Measurements from ENCODE around the gene KCNK4.

Gene KCNK4

GRCh38 chr11:64331569-64332371 is 40.7 kb downstream of the KCNK4 start:
- H3K9me3 ChIP-seq (ENCODE audit: insufficient read depth, low read depth, low read length), result no peaks in the 10 kb centered on the region
- no peak overlapping the region for H4K8ac ChIP-seq (ENCODE audit: low read depth, low read length)
- no peak overlapping the region for H4K12ac ChIP-seq (ENCODE audit: low read depth, low read length)
- no peak overlapping the region for H3K27ac ChIP-seq (ENCODE audit: low read depth, low read length)
- H2AK5ac ChIP-seq (ENCODE audit: low read length), result peak overlapping the region; percentile 8
- DNase-seq, result peak; percentile 45 to 50
- H4K91ac ChIP-seq (ENCODE audit: low read depth, low read length), result peak overlapping the region; percentile 15
- no peaks in the 10 kb centered on the region for H3K36me3 ChIP-seq (ENCODE audit: control insufficient read depth in 1 of 2, insufficient read depth in 2 of 2, low read length in 2 of 2)
- H3K18ac ChIP-seq (ENCODE audit: low read length), result no peak overlapping the region
- no peak overlapping the region for H3K4me2 ChIP-seq (ENCODE audit: low read length)
- H3K27me3 ChIP-seq (ENCODE audit: insufficient read depth, low read length), result no peaks in the 10 kb centered on the region
- H2BK5ac ChIP-seq (ENCODE audit: low read depth, low read length, poor library complexity), result no peak overlapping the region
- H3K4me1 ChIP-seq (ENCODE audit: control insufficient read depth in 1 of 2, insufficient read depth in 2 of 2, low read length in 2 of 2), result peaks cover 5 to 8% of the 10 kb centered on the region in 2 experiments
- WGBS (ENCODE audit: extremely low coverage, insufficient coverage, insufficient read length), result 100% methylated on average over 1 of the region's 20 CpGs
- H3K4ac ChIP-seq (ENCODE audit: low read depth, low read length), result no peak overlapping the region
- no peak overlapping the region for H3K23ac ChIP-seq (ENCODE audit: low read length)
- no peak overlapping the region for H2AFZ ChIP-seq (ENCODE audit: insufficient read depth, low read length, poor library complexity)
- H3K4me3 ChIP-seq (ENCODE audit: low read depth, low read length), result no peak overlapping the region
- H3K79me1 ChIP-seq (ENCODE audit: low read length), result no peaks in the 10 kb centered on the region
- H2BK12ac ChIP-seq (ENCODE audit: low read length), result no peak overlapping the region
- no peaks in the 10 kb centered on the region for H3K79me2 ChIP-seq (ENCODE audit: control insufficient read depth, insufficient read depth, low read length, poor library complexity)
- H3K14ac ChIP-seq (ENCODE audit: low read length), result no peak overlapping the region
- H2BK120ac ChIP-seq (ENCODE audit: insufficient read depth, low read length, poor library complexity), result no peak overlapping the region
- no peak overlapping the region for H3K9ac ChIP-seq (ENCODE audit: low read length)

- Histone ChIP-seq H3K18ac (ENCODE audit: low read length) (no peak overlapping the region), H3K79me1 (ENCODE audit: low read length) (no peaks in the 10 kb centered on the region)
- no CpG with 5 or more reads among the region's 8 CpGs for WGBS (ENCODE audit: extremely low coverage, insufficient coverage, insufficient read length)
These were observed 42.5 kb downstream of the KCNK4 start for GRCh38 chr11:64333556-64333955.

GRCh38 chr11:64334764-64335735 is 43.9 kb downstream of the KCNK4 start:
- H3K14ac ChIP-seq (ENCODE audit: low read length), result no peak overlapping the region

More at GRCh38 chr11:64333556-64333955, 42.5 kb downstream of the KCNK4 start:
- Histone ChIP-seq H2BK12ac (ENCODE audit: low read length) (no peak overlapping the region), H3K4me3 (ENCODE audit: low read depth, low read length) (no peak overlapping the region), H4K12ac (ENCODE audit: low read depth, low read length) (no peak overlapping the region), H2BK5ac (ENCODE audit: low read depth, low read length, poor library complexity) (no peak overlapping the region), H2AK5ac (ENCODE audit: low read length) (no peak overlapping the region), H3K36me3 (ENCODE audit: control insufficient read depth in 1 of 2, insufficient read depth in 2 of 2, low read length in 2 of 2) (no peaks in the 10 kb centered on the region), H3K9ac (ENCODE audit: low read length) (no peak overlapping the region), H3K79me2 (ENCODE audit: control insufficient read depth, insufficient read depth, low read length, poor library complexity) (no peaks in the 10 kb centered on the region), H3K9me3 (ENCODE audit: insufficient read depth, low read depth, low read length) (no peaks in the 10 kb centered on the region), H3K4me1 (ENCODE audit: control insufficient read depth in 1 of 2, insufficient read depth in 2 of 2, low read length in 2 of 2) (peaks cover 5 to 8% of the 10 kb centered on the region in 2 experiments), H4K8ac (ENCODE audit: low read depth, low read length) (no peak overlapping the region), H3K27ac (ENCODE audit: low read depth, low read length) (no peak overlapping the region), H3K4me2 (ENCODE audit: low read length) (no peak overlapping the region), H4K91ac (ENCODE audit: low read depth, low read length) (no peak overlapping the region), H3K4ac (ENCODE audit: low read depth, low read length) (no peak overlapping the region), H3K14ac (ENCODE audit: low read length) (no peak overlapping the region), H2AFZ (ENCODE audit: insufficient read depth, low read length, poor library complexity) (no peak overlapping the region), H3K27me3 (ENCODE audit: insufficient read depth, low read length) (no peaks in the 10 kb centered on the region), H3K23ac (ENCODE audit: low read length) (no peak overlapping the region), H2BK120ac (ENCODE audit: insufficient read depth, low read length, poor library complexity) (no peak overlapping the region)
- peak in 1 of 2 donors; percentile 77 for DNase-seq

GRCh38 chr11:64337538-64338249 is 46.6 kb downstream of the KCNK4 start:
- Histone ChIP-seq H2BK120ac (ENCODE audit: insufficient read depth, low read length, poor library complexity) (no peak overlapping the region), H3K79me2 (ENCODE audit: control insufficient read depth, insufficient read depth, low read length, poor library complexity) (peaks cover 2% of the 10 kb centered on the region), H3K18ac (ENCODE audit: low read length) (no peak overlapping the region), H2AK5ac (ENCODE audit: low read length) (no peak overlapping the region), H3K27me3 (ENCODE audit: insufficient read depth, low read length) (no peaks in the 10 kb centered on the region), H3K36me3 (ENCODE audit: control insufficient read depth in 1 of 2, insufficient read depth in 2 of 2, low read length in 2 of 2) (no peaks in the 10 kb centered on the region), H3K4ac (ENCODE audit: low read depth, low read length) (no peak overlapping the region), H2AFZ (ENCODE audit: insufficient read depth, low read length, poor library complexity) (no peak overlapping the region), H3K4me1 (ENCODE audit: control insufficient read depth in 1 of 2, insufficient read depth in 2 of 2, low read length in 2 of 2) (peaks cover 10 to 13% of the 10 kb centered on the region in 2 experiments), H3K9me3 (ENCODE audit: insufficient read depth, low read depth, low read length) (peaks cover 3% of the 10 kb centered on the region), H4K12ac (ENCODE audit: low read depth, low read length) (no peak overlapping the region), H3K79me1 (ENCODE audit: low read length) (peaks cover 6% of the 10 kb centered on the region), H3K9ac (ENCODE audit: low read length) (no peak overlapping the region), H3K4me2 (ENCODE audit: low read length) (no peak overlapping the region), H2BK12ac (ENCODE audit: low read length) (no peak overlapping the region), H3K27ac (ENCODE audit: low read depth, low read length) (no peak overlapping the region), H4K8ac (ENCODE audit: low read depth, low read length) (no peak overlapping the region), H3K14ac (ENCODE audit: low read length) (no peak overlapping the region), H3K4me3 (ENCODE audit: low read depth, low read length) (no peak overlapping the region), H4K91ac (ENCODE audit: low read depth, low read length) (no peak overlapping the region), H2BK5ac (ENCODE audit: low read depth, low read length, poor library complexity) (no peak overlapping the region), H3K23ac (ENCODE audit: low read length) (no peak overlapping the region)
- WGBS (ENCODE audit: extremely low coverage, insufficient coverage, insufficient read length), result no CpG with 5 or more reads among the region's 8 CpGs
- DNase-seq, result no peak

More at GRCh38 chr11:64334764-64335735, 43.9 kb downstream of the KCNK4 start:
- Histone ChIP-seq H4K8ac (ENCODE audit: low read depth, low read length) (no peak overlapping the region), H3K36me3 (ENCODE audit: control insufficient read depth in 1 of 2, insufficient read depth in 2 of 2, low read length in 2 of 2) (no peaks in the 10 kb centered on the region), H4K12ac (ENCODE audit: low read depth, low read length) (no peak overlapping the region), H3K79me1 (ENCODE audit: low read length) (no peaks in the 10 kb centered on the region), H3K4me3 (ENCODE audit: low read depth, low read length) (no peak overlapping the region), H3K9ac (ENCODE audit: low read length) (no peak overlapping the region), H3K27ac (ENCODE audit: low read depth, low read length) (peak overlapping the region; percentile 37), H3K27me3 (ENCODE audit: insufficient read depth, low read length) (no peaks in the 10 kb centered on the region), H2AFZ (ENCODE audit: insufficient read depth, low read length, poor library complexity) (no peak overlapping the region), H2BK5ac (ENCODE audit: low read depth, low read length, poor library complexity) (no peak overlapping the region), H3K9me3 (ENCODE audit: insufficient read depth, low read depth, low read length) (no peaks in the 10 kb centered on the region), H3K4ac (ENCODE audit: low read depth, low read length) (no peak overlapping the region), H3K4me1 (ENCODE audit: control insufficient read depth in 1 of 2, insufficient read depth in 2 of 2, low read length in 2 of 2) (peaks cover 5 to 8% of the 10 kb centered on the region in 2 experiments), H3K18ac (ENCODE audit: low read length) (no peak overlapping the region), H4K91ac (ENCODE audit: low read depth, low read length) (peak overlapping the region; percentile 50), H2AK5ac (ENCODE audit: low read length) (no peak overlapping the region), H2BK120ac (ENCODE audit: insufficient read depth, low read length, poor library complexity) (peak overlapping the region; percentile 31), H3K23ac (ENCODE audit: low read length) (no peak overlapping the region), H3K79me2 (ENCODE audit: control insufficient read depth, insufficient read depth, low read length, poor library complexity) (no peaks in the 10 kb centered on the region), H2BK12ac (ENCODE audit: low read length) (no peak overlapping the region), H3K4me2 (ENCODE audit: low read length) (no peak overlapping the region)
- peak; percentile 97 to 98 for DNase-seq
- WGBS (ENCODE audit: extremely low coverage, insufficient coverage, insufficient read length), result no CpG with 5 or more reads among the region's 13 CpGs
